HCT116 (cell line): Measurements from ENCODE around the gene NLRC5. TPM values are rescaled to one million over a fixed set of nuclear protein-coding genes. Genes with fewer than 3 reads are reported as not detected.

ENCODE experiments used
- ATAC-seq: fragments of 200-7000 bp; cut with Tn5 transposase; 2 replicates; pipeline ENCODE4 v1.9.1; 2020; ENCODE audit warnings: mild to moderate bottlenecking, moderate library complexity
- BruUV-seq: library from RNA; stranded (reverse); fragments of 400-500 nt; replicated peaks from 2 replicates; lab custom pipeline; 2021; lab: Mats Ljungman, UMichigan
- CTCF ChIA-PET: fragments of 300-600 bp; sonication (Branson Sonifier 250); formaldehyde crosslinking; loops from one replicate; lab custom pipeline; 2021; ENCODE audit warnings: antibody characterized with exemption; lab: Charles Lee
- POLR2A ChIA-PET: fragments of 300-600, 350-600 bp; sonication (Branson Sonifier 250); formaldehyde crosslinking; loops from one replicate; lab custom pipeline; 2021; ENCODE audit warnings: antibody characterized with exemption; lab: Charles Lee
- RAD21 ChIA-PET, 2 experiments: fragments of 300-600 bp; sonication (Branson Sonifier 250); formaldehyde crosslinking; loops; one replicate each; lab custom pipeline; 2023; ENCODE audit warnings: low total read pairs in 2 of 2; ENCODE audit not compliant: uncharacterized antibody in 2 of 2, unreplicated experiment in 2 of 2, low non-redundant PET in 1 of 2; lab: Charles Lee
- DNase-seq: peaks from one replicate; pipeline ENCODE4 v3.0.0-alpha.2; 2010; ENCODE audit warnings: low read depth, low spot score
- H2AFZ ChIP-seq: fragments of 200-600 bp; shearing (Covaris generic), sonication (generic); 2 replicates; pipeline ENCODE4 v1.6.1; 2017; ENCODE audit warnings: low read depth, mixed run types, mixed read lengths, antibody characterized with exemption, low read length; ENCODE audit not compliant: poor library complexity, severe bottlenecking
- H3K27ac ChIP-seq: 2 replicates; pipeline ENCODE4 v1.5.1; 2012; ENCODE audit warnings: low read depth, low read length
- H3K27me3 ChIP-seq: fragments of 200-600 bp; sonication (generic); 2 replicates; pipeline ENCODE4 v1.6.1; 2016; ENCODE audit warnings: mixed run types, low read length, mixed read lengths; ENCODE audit not compliant: insufficient read depth
- H3K36me3 ChIP-seq, 2 experiments: fragments of 200-500 bp in 1 of 2; fragments of 200-600 bp in 1 of 2; sonication (Bioruptor generic) in 1 of 2; sonication (generic) in 1 of 2; 2 replicates each; pipeline versions ENCODE4 v1.5.1 to v1.6.1; 2014 to 2016; ENCODE audit warnings: low read length in 2 of 2, inconsistent platforms in 1 of 2, mixed read lengths in 1 of 2, mixed run types in 1 of 2; ENCODE audit not compliant: insufficient read depth in 2 of 2, control insufficient read depth in 1 of 2
- H3K4me1 ChIP-seq, 2 experiments: fragments of 200-600 bp in 1 of 2; sonication (generic) in 1 of 2; 2 replicates each; pipeline versions ENCODE4 v1.5.1 to v1.6.1; 2012 to 2017; ENCODE audit warnings: low read length in 2 of 2, inconsistent platforms in 1 of 2, mild to moderate bottlenecking in 1 of 2, mixed read lengths in 1 of 2, mixed run types in 1 of 2, moderate library complexity in 1 of 2; ENCODE audit not compliant: insufficient read depth in 2 of 2, control insufficient read depth in 1 of 2
- H3K4me2 ChIP-seq: fragments of 200-600 bp; sonication (generic); 2 replicates; pipeline ENCODE4 v1.6.1; 2017; ENCODE audit warnings: mixed run types, low read length, mixed read lengths
- H3K4me3 ChIP-seq, 2 experiments: fragments of 200-600 bp in 1 of 2; sonication (generic) in 1 of 2; replicated peaks in 1 of 2; 2 replicates each; pipeline ENCODE4 v1.5.1; 2011 to 2016; ENCODE audit warnings: low read length in 2 of 2, control low read depth in 1 of 2, low read depth in 1 of 2, mild to moderate bottlenecking in 1 of 2, mixed read lengths in 1 of 2, mixed run types in 1 of 2
- H3K79me2 ChIP-seq: fragments of 200-600 bp; sonication (generic); 2 replicates; pipeline ENCODE4 v1.6.1; 2017; ENCODE audit warnings: mild to moderate bottlenecking, mixed run types, low read length, moderate library complexity, mixed read lengths; ENCODE audit not compliant: insufficient read depth
- H3K9ac ChIP-seq: fragments of 200-600 bp; sonication (generic); 2 replicates; pipeline ENCODE4 v1.6.1; 2016; ENCODE audit warnings: low read length, mixed read lengths
- H3K9me2 ChIP-seq: fragments of 200-600 bp; sonication (generic), shearing (Covaris generic); 2 replicates; pipeline ENCODE4 v1.6.1; 2017; ENCODE audit warnings: mixed run types, mild to moderate bottlenecking, moderate library complexity; ENCODE audit not compliant: insufficient read depth
- H3K9me3 ChIP-seq, 2 experiments: fragments of 200-500 bp in 1 of 2; fragments of 200-600 bp in 1 of 2; sonication (Bioruptor generic) in 1 of 2; sonication (generic) in 1 of 2; 2 replicates each; pipeline ENCODE4 v1.6.1; 2014 to 2017; ENCODE audit warnings: low read length in 2 of 2, mixed read lengths in 2 of 2, inconsistent platforms in 1 of 2, low read depth in 1 of 2, mild to moderate bottlenecking in 1 of 2, mixed run types in 1 of 2, moderate library complexity in 1 of 2; ENCODE audit not compliant: control insufficient read depth in 1 of 2, insufficient read depth in 1 of 2
- H4K20me1 ChIP-seq: fragments of 200-600 bp; sonication (generic), shearing (Covaris generic); 2 replicates; pipeline ENCODE4 v1.6.1; 2017; ENCODE audit warnings: mixed run types, mild to moderate bottlenecking, moderate library complexity; ENCODE audit not compliant: insufficient read depth
- CEBPB ChIP-seq: IDR thresholded peaks from 2 replicates; pipeline ENCODE4 v1.6.1; 2012; ENCODE audit warnings: low read depth
- EGR1 ChIP-seq: IDR thresholded peaks from 2 replicates; pipeline ENCODE4 v1.6.1; 2012; ENCODE audit warnings: low read depth
- ELF1 ChIP-seq: IDR thresholded peaks from 2 replicates; pipeline ENCODE4 v1.6.1; 2012; ENCODE audit warnings: low read depth, borderline replicate concordance
- EZH2 ChIP-seq: fragments of 200-600 bp; sonication (generic); IDR thresholded peaks from 2 replicates; pipeline ENCODE4 v1.6.1; 2017; ENCODE audit warnings: antibody characterized with exemption, mixed run types
- FOSL1 ChIP-seq: IDR thresholded peaks from 2 replicates; pipeline ENCODE4 v1.6.1; 2012; ENCODE audit warnings: low read depth
- POLR2AphosphoS5 ChIP-seq: IDR thresholded peaks from 2 replicates; pipeline ENCODE4 v1.6.1; 2011; ENCODE audit warnings: mild to moderate bottlenecking, low read depth, low read length, moderate library complexity
- RAD21 ChIP-seq: IDR thresholded peaks from 2 replicates; pipeline ENCODE4 v1.6.1; 2012; ENCODE audit warnings: low read depth, mild to moderate bottlenecking
- SIN3A ChIP-seq: IDR thresholded peaks from 2 replicates; pipeline ENCODE4 v1.6.1; 2012; ENCODE audit warnings: low read depth
- YY1 ChIP-seq: IDR thresholded peaks from 2 replicates; pipeline ENCODE4 v1.6.1; 2011; ENCODE audit warnings: low read length, low read depth, moderate library complexity, mild to moderate bottlenecking; ENCODE audit not compliant: insufficient replicate concordance; ENCODE audit errors: extremely low read depth
- ZFX ChIP-seq: fragments of 450-650 bp; IDR thresholded peaks from 2 replicates; pipeline ENCODE4 v1.6.1; 2017
- intact Hi-C: fragments of 100-400 bp; cut with micrococcal nuclease; formaldehyde crosslinking; loops from 2 replicates; pipeline ENCODE4 v1.10.0; 2022
- total RNA-seq: library from RNA; stranded (reverse); gene quantifications from one replicate; pipeline ENCODE4 v1.2.1, GENCODE V29; 2021; ENCODE audit not compliant: unreplicated experiment
- TF ChIP-seq, protein P1 (sequence below): IDR thresholded peaks from 2 replicates; pipeline ENCODE4 v1.6.1; 2011; ENCODE audit warnings: mild to moderate bottlenecking, low read length, moderate library complexity; ENCODE audit not compliant: insufficient replicate concordance; ENCODE audit errors: extremely low read depth
- TF ChIP-seq, protein P2 (sequence below): IDR thresholded peaks from 2 replicates; pipeline ENCODE4 v1.6.1; 2012; ENCODE audit warnings: low read depth

NLRC5 gene
- total RNA-seq, 1 experiment from 2014 or later = 10.4 TPM

DNA sequence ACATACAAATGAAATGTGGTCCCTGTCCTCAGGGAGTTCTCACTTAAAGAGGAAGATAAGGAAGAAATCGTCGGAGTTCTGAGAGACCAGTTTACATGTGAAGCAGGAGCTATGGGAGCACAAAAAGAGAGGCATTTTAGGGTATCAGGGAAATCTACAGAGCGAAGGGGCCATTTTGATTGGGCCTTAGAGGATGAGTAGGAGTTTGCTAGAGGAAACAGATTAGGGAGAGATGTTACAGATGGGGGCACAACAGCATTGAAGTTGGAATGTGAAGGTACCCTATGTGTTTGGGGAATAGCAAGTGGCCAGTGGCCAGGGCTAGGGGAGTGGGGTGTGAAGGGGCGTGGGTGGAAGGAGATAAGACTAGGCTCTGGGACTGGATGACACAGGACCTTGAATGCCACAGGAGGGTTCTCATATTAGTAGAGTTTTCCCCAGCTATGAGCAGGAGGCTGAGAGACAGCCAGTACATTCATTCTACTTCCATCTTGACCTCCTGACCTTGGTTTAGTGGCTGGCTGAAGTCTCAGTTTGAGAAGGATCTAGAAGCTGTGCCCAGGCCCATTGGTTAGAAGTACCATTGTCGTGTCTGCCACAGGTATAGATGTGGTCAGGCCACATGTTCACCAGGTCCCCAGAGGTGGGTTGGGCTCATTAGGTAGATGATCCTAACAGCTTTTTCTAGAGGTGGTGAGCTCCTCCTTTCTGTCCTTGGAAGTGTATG is 137.8 kb downstream of the NLRC5 start:
- Histone ChIP-seq H3K79me2 (no peaks in the 10 kb centered on the region), H3K4me2 (no peak overlapping the region), H3K9me3 (no peaks in the 10 kb centered on the region), H3K4me1 (no peaks in the 10 kb centered on the region), H3K27ac (no peak overlapping the region), H3K9ac (no peak overlapping the region), H3K9me2 (no peaks in the 10 kb centered on the region), H3K27me3 (no peaks in the 10 kb centered on the region), H3K4me3 (no peak overlapping the region), H2AFZ (no peak overlapping the region), H4K20me1 (no peaks in the 10 kb centered on the region), H3K36me3 (no peaks in the 10 kb centered on the region)
- no peak for DNase-seq
- POLR2A ChIA-PET = no interaction called here
- ATAC-seq = no peak
- RAD21 ChIA-PET = no interaction called here
- intact Hi-C loops = no loop called here
- CTCF ChIA-PET = no interaction called here
- no peak for TF ChIP-seq YY1
- TF ChIP-seq, protein P1, sequence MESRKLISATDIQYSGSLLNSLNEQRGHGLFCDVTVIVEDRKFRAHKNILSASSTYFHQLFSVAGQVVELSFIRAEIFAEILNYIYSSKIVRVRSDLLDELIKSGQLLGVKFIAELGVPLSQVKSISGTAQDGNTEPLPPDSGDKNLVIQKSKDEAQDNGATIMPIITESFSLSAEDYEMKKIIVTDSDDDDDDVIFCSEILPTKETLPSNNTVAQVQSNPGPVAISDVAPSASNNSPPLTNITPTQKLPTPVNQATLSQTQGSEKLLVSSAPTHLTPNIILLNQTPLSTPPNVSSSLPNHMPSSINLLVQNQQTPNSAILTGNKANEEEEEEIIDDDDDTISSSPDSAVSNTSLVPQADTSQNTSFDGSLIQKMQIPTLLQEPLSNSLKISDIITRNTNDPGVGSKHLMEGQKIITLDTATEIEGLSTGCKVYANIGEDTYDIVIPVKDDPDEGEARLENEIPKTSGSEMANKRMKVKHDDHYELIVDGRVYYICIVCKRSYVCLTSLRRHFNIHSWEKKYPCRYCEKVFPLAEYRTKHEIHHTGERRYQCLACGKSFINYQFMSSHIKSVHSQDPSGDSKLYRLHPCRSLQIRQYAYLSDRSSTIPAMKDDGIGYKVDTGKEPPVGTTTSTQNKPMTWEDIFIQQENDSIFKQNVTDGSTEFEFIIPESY = no peak
- TF ChIP-seq EZH2 = no peak
- no peak for TF ChIP-seq ZFX
- no peak for TF ChIP-seq CEBPB
- TF ChIP-seq RAD21 = no peak
- TF ChIP-seq EGR1 = no peak
- BruUV-seq = no TSS peak

DNA sequence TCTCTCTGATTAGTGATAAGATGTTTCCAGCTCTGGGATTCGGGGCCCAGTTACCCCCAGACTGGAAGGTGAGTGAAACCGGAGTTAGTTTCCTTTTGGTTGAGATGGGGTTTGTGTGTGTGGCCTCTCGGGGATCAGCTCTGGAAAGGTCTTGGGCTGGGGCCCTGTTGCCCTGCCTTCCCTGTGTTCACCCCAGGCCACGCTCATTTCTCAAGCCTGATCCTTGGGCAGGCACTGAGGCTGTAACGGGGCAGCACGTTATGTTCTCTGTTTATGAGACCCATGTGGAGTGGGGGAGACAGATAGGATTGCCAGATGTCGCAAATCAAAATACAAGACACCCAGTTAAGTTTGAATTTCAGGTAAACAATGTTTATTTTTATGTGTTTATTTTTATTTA is 138.5 kb downstream of the NLRC5 start:
- no peaks in the 10 kb centered on the region for H3K9me2 ChIP-seq
- intact Hi-C loops = no loop called here
- H3K27me3 ChIP-seq = no peaks in the 10 kb centered on the region
- H3K4me3 ChIP-seq = no peak overlapping the region
- no peaks in the 10 kb centered on the region for H3K36me3 ChIP-seq
- H3K9me3 ChIP-seq = no peaks in the 10 kb centered on the region
- POLR2A ChIA-PET = no interaction called here
- RAD21 ChIA-PET = no interaction called here
- H4K20me1 ChIP-seq = no peaks in the 10 kb centered on the region
- no peak overlapping the region for H2AFZ ChIP-seq
- BruUV-seq = no TSS peak
- no peaks in the 10 kb centered on the region for H3K4me1 ChIP-seq
- H3K9ac ChIP-seq = no peak overlapping the region
- CTCF ChIA-PET = no interaction called here
- DNase-seq (no peak), ATAC-seq (no peak)
- TF ChIP-seq FOSL1 (no peak), SIN3A (no peak), EGR1 (no peak), POLR2AphosphoS5 (no peak), ELF1 (no peak)
- TF ChIP-seq, protein P2, sequence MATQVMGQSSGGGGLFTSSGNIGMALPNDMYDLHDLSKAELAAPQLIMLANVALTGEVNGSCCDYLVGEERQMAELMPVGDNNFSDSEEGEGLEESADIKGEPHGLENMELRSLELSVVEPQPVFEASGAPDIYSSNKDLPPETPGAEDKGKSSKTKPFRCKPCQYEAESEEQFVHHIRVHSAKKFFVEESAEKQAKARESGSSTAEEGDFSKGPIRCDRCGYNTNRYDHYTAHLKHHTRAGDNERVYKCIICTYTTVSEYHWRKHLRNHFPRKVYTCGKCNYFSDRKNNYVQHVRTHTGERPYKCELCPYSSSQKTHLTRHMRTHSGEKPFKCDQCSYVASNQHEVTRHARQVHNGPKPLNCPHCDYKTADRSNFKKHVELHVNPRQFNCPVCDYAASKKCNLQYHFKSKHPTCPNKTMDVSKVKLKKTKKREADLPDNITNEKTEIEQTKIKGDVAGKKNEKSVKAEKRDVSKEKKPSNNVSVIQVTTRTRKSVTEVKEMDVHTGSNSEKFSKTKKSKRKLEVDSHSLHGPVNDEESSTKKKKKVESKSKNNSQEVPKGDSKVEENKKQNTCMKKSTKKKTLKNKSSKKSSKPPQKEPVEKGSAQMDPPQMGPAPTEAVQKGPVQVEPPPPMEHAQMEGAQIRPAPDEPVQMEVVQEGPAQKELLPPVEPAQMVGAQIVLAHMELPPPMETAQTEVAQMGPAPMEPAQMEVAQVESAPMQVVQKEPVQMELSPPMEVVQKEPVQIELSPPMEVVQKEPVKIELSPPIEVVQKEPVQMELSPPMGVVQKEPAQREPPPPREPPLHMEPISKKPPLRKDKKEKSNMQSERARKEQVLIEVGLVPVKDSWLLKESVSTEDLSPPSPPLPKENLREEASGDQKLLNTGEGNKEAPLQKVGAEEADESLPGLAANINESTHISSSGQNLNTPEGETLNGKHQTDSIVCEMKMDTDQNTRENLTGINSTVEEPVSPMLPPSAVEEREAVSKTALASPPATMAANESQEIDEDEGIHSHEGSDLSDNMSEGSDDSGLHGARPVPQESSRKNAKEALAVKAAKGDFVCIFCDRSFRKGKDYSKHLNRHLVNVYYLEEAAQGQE = no peak
- H3K27ac ChIP-seq = no peak overlapping the region
- no peak overlapping the region for H3K4me2 ChIP-seq
- no peaks in the 10 kb centered on the region for H3K79me2 ChIP-seq
